ENCODE data around the gene LRRC36.

GRCh38 chr16:67419502-67419901, 92.9 kb downstream of the LRRC36 start:
- TF ChIP-seq CTCF (IDR thresholded peaks at IDR 0.05; ENCODE audit: low read depth, low read length, poor library complexity, severe bottlenecking) (no peak), EZH2phosphoT487 (IDR thresholded peaks at IDR 0.05; ENCODE audit: borderline replicate concordance, low read length) (no peak)
